ENCODE data around the gene ATF5.

Gene ATF5

DNA sequence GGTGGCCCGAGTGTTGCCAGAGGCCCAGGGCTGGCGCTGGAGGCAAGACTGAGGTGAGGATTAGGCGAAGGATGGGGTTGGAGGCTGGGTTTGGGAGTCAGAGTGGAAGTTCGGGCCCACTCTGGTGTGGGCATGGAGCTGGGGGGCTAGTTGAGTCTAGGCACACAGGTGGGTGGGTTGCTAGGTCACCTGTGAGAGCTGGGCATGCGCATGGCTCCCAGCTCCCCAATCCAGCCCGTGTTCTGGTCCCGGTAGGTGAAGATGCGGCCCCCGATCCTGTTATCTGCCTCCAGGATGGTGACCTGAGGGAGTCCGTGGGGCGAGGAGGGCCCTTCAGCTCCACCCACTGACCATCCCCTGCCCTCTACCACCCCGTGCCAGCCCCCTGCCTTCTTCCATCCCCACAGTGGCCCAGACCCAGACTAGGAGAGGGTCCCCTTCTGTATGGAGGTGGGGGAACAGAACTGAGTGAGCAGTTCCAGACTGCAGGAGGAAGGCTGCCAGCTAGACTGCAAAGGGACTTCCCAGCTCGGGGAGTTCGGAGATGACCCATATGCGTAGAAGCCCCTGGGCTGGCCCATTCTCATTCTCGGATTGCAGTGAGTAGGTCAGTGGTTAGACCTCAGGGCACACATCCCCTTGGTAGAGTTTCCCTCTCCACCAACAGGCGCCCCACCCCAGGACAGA, 34.0 kb upstream of the ATF5 start:
- in situ Hi-C loops (cut with MboI; ENCODE audit: low pct_unique_long_range_greater_than_20kb, low sequenced_read_pairs, unreplicated experiment) = no loop called here
- peak; percentile 75 for DNase-seq (ENCODE audit: low spot score)
- TF ChIP-seq, protein P1, sequence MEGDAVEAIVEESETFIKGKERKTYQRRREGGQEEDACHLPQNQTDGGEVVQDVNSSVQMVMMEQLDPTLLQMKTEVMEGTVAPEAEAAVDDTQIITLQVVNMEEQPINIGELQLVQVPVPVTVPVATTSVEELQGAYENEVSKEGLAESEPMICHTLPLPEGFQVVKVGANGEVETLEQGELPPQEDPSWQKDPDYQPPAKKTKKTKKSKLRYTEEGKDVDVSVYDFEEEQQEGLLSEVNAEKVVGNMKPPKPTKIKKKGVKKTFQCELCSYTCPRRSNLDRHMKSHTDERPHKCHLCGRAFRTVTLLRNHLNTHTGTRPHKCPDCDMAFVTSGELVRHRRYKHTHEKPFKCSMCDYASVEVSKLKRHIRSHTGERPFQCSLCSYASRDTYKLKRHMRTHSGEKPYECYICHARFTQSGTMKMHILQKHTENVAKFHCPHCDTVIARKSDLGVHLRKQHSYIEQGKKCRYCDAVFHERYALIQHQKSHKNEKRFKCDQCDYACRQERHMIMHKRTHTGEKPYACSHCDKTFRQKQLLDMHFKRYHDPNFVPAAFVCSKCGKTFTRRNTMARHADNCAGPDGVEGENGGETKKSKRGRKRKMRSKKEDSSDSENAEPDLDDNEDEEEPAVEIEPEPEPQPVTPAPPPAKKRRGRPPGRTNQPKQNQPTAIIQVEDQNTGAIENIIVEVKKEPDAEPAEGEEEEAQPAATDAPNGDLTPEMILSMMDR (IDR thresholded peaks at IDR 0.05; ENCODE audit: extremely low read depth, insufficient read depth, missing control alignments) = no peak

DNA sequence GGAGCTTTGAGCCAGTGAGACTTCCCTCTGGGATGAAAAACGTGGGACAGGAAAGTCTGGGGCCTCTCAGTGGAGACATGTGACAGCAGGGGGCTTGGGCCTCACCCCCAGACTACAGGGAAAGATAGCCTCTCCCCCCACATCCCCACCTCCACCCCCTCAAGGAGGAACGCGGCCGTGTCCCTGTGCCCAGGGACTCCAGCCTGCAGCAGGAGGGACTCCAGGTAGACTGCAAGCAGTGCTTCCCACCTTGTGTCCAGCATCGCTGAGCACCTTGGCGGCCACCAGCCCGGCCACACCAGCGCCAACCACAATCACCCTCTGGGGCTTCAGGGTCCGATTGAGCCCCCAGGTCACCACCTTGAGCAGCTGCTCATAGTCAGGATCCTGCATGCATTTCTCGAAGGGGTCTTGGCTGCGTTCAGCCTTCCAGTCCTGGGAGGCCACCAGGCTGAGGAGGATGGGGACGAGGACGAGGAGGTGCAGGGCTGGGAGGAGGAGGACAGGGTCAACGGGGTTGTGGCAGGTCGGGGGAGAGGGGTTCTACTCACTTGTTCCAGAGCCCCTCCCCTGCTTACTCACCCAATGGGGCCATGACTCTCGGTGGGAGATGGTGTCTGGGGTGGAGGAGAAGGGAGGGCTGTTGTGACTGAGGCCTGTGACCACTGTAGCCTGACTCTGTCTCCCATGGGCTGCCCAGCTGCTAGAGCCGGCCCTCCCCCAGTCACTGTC, 33.3 kb upstream of the ATF5 start:
- in situ Hi-C loops (cut with MboI; ENCODE audit: low pct_unique_long_range_greater_than_20kb, low sequenced_read_pairs, unreplicated experiment) = no loop called here
- peak; percentile 68 for DNase-seq (ENCODE audit: low spot score)
- TF ChIP-seq, protein P1 (IDR thresholded peaks at IDR 0.05; ENCODE audit: extremely low read depth, insufficient read depth, missing control alignments) = no peak

DNA sequence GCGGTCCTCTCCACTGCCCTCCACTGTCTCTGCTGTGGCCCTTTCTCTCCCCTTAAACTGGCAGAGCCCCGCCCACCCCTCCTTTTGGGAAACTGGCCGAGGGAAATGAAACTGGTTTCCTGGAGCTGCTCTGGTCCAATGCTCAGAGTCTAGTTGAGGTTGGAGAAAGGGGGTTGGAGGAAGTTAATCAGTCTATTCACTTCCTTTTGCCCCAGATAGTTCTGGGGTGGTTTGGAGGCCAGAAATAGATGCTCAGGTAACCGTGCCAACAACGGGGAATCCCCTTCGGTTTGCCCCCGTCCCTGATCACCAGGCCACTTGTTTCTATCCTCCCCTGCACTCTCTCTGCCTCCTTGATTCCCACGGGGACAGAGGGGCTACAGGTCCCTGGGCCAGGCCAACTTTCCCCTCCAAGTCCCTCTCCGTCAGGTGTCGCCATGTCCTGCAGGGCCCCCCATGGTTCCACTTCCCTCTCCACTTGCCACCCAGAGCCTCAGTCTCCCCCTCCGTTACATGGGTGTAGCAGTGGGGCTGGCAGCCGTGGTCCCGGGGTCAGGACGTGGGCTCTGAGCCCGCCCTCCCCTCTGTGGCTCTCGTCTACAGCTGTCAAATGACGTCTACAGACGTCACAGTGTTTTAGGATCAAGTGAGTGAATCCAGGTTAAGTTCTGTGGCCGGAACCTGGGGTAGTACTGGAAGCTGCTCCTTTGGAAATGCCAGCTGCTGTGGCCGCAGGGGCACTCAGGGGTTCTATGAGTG, 32.0 kb upstream of the ATF5 start, which contains the start of gene IL4I1:
TSS of gene IL4I1 (minus strand) at position 25 of the 759 bp plus-strand sequence. CDS start 727 bp downstream, outside the sequence.
- DNase-seq (ENCODE audit: low spot score) = peak; percentile 86
- TF ChIP-seq, protein P1 (IDR thresholded peaks at IDR 0.05; ENCODE audit: extremely low read depth, insufficient read depth, missing control alignments) = no peak
- in situ Hi-C loops (cut with MboI; ENCODE audit: low pct_unique_long_range_greater_than_20kb, low sequenced_read_pairs, unreplicated experiment) = no loop called here

DNA sequence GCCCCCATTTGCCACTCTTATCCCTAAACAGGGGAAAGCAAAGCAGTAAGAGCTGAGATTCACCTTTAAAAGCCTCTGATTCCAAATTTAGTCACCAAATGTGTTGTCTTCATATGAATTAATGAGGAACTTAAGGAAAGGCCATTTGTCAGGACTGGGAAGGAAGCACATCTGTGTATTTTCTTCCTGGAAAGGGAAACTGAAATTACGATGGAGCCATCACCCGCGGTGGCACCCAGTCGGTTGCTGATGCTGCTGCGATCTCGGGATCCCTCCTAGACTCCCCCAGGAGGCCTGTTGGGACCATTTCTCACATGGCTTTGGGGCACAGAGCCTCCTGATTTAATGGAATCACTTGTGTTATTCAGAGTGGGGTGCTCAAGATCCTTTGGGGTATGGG, 24.9 kb upstream of the ATF5 start:
- no peak for DNase-seq (ENCODE audit: low spot score)
- TF ChIP-seq, protein P1 (IDR thresholded peaks at IDR 0.05; ENCODE audit: extremely low read depth, insufficient read depth, missing control alignments) = no peak
- in situ Hi-C loops (cut with MboI; ENCODE audit: low pct_unique_long_range_greater_than_20kb, low sequenced_read_pairs, unreplicated experiment) = no loop called here

DNA sequence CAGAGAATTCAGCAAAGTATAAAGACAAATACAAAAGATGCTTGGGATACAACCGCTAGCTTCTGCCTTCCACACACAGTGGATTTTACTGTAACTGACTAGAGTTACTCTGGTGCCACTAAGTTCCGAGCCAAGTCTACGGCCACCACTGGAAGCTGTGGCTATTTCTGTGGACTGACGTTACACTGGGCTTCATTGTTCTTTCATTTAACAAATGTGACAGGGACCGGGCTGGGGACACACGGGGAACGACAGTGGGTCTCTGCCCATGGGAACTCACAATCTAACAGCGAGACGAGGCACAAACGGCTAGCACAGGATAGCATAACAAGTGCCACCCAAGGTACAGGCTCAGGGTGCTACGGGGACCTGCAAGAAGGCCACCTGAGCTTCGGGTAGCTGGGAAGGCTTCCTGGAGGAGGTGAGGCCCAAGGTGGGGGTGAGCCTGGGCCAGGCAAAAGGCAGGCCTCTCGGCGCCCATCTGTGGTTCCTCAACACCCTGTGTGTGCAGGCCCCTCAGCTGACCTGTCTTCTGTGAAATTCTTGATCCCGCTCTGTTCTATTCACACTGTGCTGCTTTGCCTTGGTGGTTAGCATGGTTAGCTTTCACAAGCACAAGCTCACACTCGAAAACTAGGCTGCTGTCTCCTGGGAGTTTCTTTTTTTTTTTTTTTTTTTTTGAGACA, 22.0 kb upstream of the ATF5 start:
- TF ChIP-seq, protein P1 (IDR thresholded peaks at IDR 0.05; ENCODE audit: extremely low read depth, insufficient read depth, missing control alignments) = no peak
- in situ Hi-C loops (cut with MboI; ENCODE audit: low pct_unique_long_range_greater_than_20kb, low sequenced_read_pairs, unreplicated experiment) = no loop called here

More for the DNA sequence above, 22.0 kb upstream of the ATF5 start:
- no peak for DNase-seq (ENCODE audit: low spot score)
